ENCODE results near the gene ZNF692.
"Not testable (repeated sequence)": the region's sequence is repeated elsewhere in the genome, so short reads cannot be mapped to it uniquely, and the experiment has no call there.

ZNF692 gene, protein sequence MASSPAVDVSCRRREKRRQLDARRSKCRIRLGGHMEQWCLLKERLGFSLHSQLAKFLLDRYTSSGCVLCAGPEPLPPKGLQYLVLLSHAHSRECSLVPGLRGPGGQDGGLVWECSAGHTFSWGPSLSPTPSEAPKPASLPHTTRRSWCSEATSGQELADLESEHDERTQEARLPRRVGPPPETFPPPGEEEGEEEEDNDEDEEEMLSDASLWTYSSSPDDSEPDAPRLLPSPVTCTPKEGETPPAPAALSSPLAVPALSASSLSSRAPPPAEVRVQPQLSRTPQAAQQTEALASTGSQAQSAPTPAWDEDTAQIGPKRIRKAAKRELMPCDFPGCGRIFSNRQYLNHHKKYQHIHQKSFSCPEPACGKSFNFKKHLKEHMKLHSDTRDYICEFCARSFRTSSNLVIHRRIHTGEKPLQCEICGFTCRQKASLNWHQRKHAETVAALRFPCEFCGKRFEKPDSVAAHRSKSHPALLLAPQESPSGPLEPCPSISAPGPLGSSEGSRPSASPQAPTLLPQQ

DNA sequence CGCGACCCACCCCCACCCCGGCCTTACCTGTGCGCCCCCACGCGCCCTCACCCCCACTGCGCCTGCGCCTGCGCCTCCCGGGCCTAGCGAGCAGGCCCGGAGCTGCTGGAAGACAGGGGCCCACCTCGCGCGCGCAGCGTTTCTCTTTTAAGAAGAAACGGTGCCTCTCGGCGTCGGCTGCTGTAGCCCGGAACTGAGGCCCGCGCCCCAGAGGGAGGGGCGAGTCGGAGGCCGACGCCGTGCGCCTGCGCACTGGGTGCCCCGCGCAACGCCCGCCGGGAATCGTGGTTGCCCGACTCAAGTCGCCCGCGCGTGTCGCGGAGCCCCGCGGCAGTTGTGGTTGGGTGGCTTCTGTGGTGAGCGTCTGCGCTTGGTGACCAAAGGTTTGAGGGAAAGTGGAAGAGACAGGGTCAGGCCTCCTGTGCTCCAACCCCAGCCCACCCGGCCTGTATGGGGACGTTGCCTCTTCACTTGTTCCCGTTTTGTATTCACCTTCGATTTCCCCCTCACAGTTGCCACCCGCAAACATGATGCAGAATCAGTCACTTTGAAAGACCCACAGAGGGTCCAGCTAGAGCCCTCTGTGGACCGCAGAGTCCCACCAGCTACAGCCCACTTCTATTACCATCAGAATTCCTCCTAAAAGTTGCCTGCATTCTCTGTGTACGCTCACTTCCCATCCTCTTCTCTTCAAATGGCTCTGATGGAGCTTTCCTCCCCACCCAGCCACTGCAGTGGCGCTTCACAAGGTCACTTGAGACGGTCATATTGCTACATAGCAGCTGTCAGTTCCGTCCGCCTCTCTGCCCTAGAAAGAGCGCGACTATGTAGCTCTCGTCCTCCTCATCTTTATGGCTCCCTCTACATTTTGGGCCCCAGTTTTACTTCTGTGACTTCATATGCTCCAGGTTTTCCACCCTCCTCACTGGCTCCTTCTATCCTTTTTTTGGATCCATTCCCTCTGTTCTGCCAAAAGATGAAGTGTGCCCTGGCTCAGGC, at the start of gene ZNF692:
Gene ZNF692, minus strand, starts transcription at position 195 of the 999 bp plus-strand sequence. CDS start 776 bp downstream, outside the sequence.
- peak; percentile 95 for DNase-seq (ENCODE audit: low read depth in 2 of 2)

DNA sequence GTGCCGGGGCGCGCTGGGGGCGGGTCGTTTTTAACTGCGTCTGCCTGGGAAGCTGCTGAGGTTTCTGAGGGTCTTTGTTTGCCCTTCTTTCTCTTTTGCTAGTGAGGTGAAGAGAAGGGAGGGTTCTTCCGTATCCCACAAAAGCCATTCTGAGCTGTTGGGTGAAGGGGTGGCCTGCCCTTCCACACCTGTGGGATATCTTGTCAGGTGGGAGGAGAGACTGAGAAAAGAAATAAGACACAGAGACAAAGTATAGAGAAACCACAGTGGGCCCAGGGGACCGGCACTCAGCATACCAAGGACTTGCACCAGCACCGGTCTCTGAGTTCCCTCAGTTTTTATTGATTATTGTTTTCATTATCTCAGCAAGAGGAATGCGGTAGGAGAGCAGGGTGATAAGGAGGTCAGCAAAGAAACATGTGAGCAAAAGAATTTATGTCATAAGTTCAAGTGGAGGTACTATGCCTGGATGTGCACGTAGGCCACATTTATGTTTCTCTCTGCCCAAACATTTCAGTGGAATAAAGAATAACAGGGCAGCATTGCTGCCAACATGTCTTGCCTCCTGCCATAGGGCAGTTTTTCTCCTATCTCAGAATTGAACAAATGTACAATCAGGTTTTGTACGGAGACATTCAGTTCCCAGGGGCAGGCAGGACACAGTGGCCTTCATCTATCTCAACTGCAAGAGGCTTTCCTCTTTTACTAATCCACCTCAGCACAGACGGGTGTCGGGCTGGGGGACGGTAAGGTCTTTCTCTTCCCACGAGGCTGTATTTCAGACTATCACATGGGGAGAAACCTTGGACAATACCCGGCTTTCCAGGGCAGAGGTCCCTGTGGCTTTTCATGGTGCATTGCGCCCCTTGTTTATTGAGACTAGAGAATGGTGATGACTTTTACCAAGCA, 48.1 kb upstream of the ZNF692 start:
- DNase-seq (ENCODE audit: low read depth in 2 of 2), result no peak

DNA sequence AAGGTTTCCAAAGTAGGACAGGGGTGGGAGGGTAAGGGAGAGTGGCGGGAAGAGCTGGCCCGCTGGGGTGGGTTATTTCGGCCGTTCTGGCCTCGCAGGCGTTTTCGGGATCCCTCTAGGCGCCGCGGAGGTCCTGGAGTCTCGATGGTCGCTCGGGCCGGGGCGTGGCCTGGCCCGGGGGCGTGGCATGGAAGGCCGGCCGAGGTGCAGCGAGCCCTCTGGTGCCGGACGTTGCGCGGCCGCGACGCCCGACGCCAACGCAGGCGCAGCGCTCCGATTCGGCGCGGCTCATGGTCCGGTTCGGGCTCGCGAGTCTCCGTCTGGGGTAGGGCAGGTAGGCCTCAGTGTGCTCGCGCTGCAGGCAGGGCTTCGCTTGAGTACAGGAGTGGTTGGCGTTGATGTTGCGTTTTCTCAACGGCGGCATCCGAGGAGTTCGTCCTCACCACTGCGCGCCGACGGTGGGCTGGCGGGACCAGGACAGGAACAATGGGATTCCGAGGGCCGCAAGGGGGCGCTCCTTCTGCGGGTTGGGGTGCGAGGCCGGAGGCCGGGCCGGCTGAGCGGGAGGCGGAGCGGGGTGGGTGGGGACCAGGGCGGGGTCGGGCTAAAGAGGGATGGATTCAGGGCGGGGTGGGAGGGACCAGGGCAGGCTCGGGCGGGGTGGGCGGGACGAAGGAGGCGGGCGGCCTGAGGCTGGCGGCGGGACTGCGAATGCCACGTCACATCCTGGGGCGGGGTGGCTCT, 47.3 kb upstream of the ZNF692 start, which contains the start of gene PGBD2:
Gene PGBD2, plus strand, starts transcription at position 227 of the 744 bp plus-strand sequence. CDS start 7,628 bp downstream, outside the sequence.
- DNase-seq (ENCODE audit: low read depth in 2 of 2), result peak; percentile 95 to 96

DNA sequence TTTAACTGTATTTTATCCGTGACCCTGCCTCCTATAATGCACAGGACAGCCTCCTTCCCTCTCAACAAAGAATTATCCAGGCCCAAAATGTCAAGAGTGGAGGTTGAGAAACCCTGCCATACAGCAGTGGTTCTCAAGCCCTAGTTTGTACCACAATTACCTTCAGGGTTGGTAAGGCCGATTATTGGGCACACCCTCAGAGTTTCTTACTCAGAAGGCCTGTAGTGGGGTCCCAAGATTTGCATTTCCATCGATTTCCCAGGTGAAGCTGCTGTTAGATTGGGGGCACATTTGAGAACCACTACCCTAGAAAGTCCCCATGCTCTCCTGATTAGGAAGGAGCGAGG, 46.8 kb upstream of the ZNF692 start:
- no peak for DNase-seq (ENCODE audit: low read depth in 2 of 2)

DNA sequence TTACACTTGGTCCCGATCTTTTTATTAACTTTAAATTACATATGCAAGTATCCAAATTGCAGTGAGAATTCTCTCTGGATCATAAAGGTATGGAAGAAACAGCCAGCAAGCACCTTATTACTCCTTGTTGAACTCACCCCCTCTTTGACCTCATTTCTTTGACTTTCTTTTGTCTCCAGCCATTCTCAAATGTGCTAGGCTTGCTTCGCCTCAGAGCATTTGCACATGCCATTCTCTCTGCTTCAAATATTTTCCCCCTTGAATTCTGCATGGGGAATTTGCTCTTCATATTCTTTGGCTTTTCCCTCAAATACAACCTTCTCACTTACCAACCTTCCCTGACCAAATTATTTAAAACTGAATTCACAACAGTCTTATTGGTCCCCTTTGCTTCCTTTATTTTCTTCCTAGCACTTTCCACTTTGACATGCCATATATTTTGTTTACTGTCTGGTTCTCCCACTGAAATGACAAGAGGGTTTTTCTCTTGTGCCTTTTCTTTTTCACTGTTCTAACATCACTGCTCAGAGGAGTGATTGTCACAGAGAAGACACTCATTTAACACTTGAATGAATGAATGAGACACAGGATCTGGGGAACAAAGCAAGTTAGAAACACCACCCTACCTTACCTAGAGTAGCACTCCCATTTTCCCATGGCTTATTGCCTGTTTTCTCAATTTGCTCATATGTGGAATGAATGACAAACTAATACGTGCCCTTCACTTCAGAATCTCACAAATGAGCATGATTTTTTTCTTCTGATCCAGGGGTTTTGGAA, 45.7 kb upstream of the ZNF692 start:
- DNase-seq (ENCODE audit: low read depth in 2 of 2), result no peak

DNA sequence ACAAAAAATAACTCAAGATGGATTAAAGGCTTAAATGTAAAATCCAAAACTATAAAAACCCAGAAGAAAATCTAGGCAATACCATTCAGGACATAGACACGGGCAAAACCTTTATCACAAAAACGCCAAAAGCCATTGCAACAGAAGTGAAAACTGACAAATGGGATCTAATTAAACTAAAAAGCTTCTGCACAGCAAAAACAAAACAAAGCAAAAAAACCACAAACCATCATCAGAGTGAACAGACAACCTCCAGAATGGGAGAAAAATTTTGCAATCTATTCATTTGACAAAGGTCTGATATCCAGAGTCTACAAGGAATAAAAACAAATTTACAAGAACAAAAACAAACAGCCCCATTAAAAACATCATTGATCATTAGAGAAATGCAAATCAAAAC, 42.7 kb upstream of the ZNF692 start:
- DNase-seq (ENCODE audit: low read depth in 2 of 2), result no peak

DNA sequence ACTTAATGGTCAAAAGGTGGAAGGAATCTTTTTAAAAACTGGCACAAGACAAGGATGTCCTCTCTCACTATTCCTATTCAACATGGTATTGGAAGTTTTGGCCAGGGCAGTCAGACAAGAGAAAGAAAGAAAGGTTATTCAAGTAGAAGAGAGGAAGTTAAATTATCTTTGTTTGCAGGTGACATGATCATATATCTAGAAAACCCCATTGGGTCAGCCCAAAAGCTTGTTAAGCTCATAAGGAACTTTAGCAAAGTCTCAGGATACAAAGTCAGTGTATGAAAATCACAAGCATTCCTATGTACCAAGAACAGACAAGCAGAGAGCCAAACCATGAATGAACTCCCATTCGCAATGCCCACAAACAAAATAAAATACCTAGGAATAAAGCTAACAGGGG, 41.8 kb upstream of the ZNF692 start:
- no peak for DNase-seq (ENCODE audit: low read depth in 2 of 2)

DNA sequence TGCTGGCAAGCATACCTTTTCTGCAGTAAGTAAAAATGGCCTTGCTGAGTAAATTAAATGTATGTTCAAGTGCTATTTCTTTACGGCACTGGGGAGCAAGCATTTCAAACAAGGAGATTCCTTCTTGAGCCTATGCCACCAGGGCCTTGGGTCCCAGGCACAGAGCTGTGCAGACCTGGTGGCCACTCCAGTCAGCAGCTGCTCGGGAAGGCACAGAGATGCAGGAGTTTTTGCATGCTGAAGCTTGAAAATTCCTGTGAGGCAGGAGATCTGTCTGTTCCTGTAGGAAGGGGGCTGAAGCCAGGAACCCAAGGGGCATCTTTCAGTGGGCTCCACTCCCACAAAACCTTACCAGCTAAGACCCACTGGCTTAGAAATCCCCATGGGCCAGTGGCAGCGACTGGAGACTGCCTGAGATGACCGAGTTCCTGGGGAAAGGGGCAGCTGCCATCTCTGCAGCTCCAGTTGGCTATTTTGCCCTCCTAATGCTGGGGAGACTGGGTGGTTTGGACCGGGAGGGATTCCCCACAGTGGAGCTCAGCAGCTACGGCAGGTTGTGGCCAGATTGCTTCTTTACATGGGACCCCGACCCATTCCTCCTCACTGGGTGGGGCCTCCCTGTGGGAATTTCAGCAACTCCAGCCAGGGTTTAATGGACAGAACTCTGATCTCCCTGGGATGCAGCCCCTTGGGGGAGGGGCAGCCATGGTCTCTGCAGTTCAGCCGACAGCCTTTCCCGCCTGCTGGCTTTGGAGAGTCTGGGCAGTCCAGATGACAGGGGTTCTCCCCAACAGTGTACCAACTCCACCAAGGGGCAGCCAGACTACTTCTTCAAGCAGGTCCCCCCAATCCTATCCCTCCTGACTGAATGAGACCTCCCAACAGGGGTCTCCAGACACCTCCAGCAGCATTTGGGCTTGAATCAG, 38.8 kb upstream of the ZNF692 start:
- no peak for DNase-seq (ENCODE audit: low read depth in 2 of 2)

DNA sequence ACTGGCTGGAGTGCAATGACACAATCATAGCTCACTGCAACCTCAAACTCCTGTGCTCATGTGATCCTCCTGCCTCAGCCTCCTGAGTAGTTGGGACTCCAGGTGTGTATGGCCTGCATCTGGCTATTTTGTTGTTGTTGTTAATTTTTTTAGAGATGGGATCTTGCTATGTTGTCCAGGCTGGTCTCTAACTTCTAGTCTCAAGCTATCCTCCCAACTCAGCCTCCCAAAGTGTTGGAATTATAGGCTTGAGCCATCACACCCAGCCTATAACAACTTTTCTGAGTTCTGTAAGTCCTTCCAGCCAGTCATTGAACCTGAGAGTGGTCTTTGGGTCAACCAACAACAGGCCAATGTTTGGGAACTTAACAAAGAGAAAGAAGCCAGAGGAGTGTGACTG, 36.0 kb upstream of the ZNF692 start:
- no peak for DNase-seq (ENCODE audit: low read depth in 2 of 2)

DNA sequence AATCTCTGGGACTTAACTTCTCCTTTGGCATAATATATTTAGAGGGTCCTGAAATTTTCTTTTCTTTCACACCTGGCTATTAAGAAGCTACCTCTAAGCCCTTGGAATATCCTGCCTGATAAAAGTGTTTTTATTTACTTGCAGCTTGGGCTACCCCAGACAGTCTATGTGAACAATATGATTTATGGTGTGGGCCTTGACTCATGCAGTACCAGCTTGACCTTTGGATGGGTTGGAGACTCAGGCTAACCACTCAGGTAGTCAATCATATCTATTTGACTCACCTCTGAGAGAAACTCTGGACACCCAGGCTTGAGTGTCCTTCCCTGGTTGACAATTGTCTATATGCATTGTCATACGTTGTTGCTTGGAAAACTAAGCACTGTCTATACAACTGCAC, 33.7 kb upstream of the ZNF692 start:
- DNase-seq (ENCODE audit: low read depth in 2 of 2), result no peak

DNA sequence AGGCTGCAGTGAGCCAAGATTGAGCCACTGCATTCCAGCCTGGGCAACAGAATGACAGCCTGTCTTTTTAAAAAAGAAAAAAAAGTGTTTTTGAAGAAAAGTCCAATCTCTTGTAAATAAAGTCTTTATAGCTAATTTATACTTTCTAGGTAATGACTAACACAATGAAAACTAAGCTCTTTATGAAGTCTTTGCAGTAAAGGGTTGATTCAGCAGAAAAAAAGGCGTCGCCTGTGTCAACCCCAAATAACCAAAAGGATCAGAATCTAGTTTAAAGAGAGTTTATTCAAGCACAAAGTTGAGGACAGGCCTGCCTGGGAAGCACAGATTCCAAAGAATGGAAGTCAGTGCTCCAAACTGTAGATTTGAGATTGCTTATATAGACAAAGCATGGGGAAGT, 32.9 kb upstream of the ZNF692 start:
- no peak for DNase-seq (ENCODE audit: low read depth in 2 of 2)

DNA sequence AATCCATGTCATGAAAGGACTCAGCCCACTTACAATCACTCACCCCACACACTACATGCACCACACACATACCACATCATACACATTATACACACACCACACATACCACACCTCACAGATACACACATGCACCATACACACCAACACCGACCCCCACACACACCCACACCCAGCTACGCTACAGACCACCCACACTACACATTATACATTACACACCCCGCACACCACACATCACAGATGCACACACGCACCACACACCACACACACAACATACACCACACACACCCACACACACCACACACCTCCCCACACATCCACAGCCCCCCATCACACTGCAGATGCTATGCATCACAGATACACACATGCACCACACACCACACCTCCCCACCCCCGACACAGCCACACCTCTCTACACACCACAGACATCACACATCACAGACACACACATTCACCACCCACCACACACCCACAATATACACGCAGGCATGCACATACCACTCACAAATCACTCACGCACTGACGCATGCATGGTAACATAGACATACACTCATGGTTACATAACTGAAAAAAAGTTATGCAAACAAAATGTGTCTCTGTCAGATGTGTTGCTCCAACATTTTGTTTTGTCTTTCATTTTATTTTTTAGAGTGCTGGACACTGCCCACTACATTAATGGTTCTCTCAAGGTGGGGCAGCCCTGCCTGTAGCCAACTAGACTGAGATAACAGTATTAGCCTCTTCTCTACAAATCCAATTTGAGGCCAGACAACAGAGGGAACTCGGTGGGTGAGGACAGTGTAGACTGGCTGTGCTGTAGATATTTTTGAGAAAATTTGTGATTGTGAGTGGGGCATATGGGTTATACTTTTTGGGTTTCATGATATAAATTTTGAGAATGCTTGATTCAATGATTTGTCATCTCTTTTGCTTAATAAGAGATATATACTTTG, 31.9 kb upstream of the ZNF692 start:
- no peak for DNase-seq (ENCODE audit: low read depth in 2 of 2)

DNA sequence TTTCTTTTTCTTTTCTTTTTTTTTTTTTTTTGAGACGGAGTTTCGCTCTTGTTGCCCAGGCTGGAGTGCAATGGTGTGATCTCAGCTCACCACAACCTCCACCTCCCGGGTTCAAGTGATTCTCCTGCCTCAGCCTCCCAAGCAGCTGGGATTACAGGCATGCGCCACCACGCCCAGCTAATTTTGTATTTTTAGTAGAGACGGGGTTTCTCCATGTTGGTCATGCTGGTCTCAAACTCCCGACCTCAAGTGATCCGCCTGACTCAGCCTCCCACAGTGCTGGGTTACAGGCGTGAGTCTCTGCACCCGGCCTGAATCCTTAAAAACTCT, 31.0 kb upstream of the ZNF692 start:
- not testable (repeated sequence) for DNase-seq (ENCODE audit: low read depth in 2 of 2)

DNA sequence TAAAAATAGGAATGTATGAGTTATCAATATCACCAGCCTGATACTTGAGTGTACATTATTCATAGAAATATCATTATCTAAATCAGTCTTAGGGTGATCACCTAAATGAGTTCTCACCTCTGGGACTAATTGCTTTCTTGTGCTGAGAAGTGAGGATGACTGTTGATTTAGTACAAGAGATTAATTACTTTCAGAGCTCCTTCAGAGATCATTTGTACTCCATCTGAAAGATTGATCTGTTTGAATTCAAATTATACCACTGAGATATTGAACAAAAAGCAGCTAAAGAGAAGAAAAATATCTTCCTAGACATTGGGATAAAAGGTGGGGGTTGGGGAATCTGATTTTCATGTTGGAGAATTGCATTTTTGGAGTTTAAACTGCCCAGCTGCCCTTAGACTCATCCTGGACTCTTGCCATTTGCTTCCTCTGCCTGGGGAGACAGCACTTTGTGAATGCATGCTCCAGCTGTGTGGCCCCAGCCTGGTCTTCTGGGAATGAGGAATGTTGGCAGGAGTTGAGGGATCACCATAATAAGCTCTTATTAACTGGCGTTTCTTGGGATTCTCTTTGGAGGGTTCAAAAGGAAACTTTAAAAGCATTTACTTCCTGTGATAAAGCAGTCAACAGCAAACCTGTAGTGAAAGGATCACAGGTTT, 27.5 kb upstream of the ZNF692 start:
- DNase-seq (ENCODE audit: low read depth in 2 of 2), result no peak

DNA sequence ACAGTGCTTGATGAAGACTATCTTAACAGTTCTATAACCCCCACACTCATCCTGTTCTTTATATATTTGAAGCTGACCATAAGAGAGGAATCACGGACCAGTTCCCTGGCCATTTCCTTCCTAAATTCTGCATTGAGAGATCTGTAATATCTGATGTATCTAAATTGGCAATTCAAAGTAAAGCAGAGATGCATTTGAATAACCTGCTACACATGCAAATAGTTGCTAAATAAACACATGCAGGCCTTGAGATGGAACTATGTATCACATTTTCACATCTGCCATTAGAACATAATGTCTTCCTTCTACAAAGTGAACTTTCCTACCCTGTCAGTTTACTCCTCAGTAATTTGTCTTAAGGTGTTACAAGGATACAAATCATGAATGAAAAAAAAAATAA, 26.8 kb upstream of the ZNF692 start:
- no peak for DNase-seq (ENCODE audit: low read depth in 2 of 2)

DNA sequence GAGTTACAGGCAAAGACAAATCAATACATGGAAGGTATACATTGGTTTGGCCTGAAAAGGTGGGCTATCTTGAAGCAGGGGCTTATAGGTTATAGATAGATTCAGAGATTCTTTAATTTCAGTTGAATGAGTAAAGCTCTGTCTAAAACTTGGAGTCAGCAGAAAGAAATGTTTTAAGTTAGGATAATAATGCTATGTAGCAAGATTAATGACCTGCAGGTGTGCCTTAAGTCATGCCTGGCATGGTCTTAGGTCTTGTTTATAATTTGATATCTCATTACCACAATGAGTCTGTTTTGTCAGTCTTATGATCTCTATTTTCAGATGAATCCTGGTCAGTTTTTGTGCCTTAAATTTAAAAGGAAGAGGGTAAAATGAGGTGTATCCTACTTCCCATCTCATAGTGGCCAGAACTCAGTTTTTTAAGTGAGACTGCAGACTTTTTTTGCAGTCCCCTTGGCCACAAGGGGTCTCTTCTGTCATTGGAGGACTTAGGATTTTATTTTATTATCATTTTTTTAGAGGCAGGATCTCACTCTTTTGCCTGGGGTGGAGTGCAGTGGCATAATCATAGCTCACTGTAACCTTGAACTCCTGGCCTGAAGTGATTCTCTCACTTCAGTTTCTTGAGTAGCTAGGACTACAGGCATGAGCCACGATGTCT, 25.9 kb upstream of the ZNF692 start:
- no peak for DNase-seq (ENCODE audit: low read depth in 2 of 2)

DNA sequence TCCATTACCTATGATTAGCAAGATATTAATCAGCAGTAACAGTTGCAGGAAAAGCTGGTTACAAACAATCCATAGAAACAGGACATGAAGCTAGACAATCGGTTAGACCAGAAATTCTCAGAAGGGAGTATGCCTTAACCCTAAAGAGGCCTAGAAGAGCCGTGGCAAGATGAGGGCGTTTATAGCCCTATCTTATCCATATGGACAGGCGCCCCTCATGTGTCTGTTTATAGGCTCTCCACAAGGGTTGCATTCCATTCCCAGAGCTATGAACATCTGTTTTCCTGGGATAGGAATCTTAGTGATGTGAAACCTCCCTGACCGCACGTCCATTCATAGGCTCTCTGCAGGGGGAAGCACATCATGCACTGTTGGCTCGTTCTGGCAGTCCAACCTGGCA, 23.5 kb upstream of the ZNF692 start:
- not testable (repeated sequence) for DNase-seq (ENCODE audit: low read depth in 2 of 2)
